Measurements from ENCODE around the gene LRSAM1. TPM values are rescaled to one million over a fixed set of nuclear protein-coding genes. Genes with fewer than 3 reads are reported as not detected.

The LRSAM1 gene
- total RNA-seq, 1 donor from 2014 or later, result 14.8 TPM

Small RNA genes within 50 kb of the gene (small RNA-seq; reads per million reads assigned to genes)
- gene RF00019 (ENCODE audit: low replicate concordance) (not detected), gene SNORA65 (ENCODE audit: low replicate concordance) (200 reads per million, percentile 97 among the genes with 10 or more reads in this experiment)

Other genes with a start within 250 kb of the LRSAM1 start
- 51.1 TPM for gene GARNL3, start 186.7 kb upstream of the LRSAM1 start, total RNA-seq
- 6.8 TPM for gene SLC2A8, start 54.3 kb upstream of the LRSAM1 start, total RNA-seq
- 7.8 TPM for gene ZNF79, start 27.1 kb upstream of the LRSAM1 start, total RNA-seq
- 988 TPM for gene RPL12, start 104 bp upstream of the LRSAM1 start, total RNA-seq
- gene STXBP1, start 160.8 kb downstream of the LRSAM1 start, total RNA-seq, result 15.2 TPM